ENCODE measurements around the gene SLCO1B3. TPM values are rescaled to one million over a fixed set of nuclear protein-coding genes. Genes with fewer than 3 reads are reported as not detected.

The SLCO1B3 gene
- total RNA-seq, 1 experiment from 2014 or later: not detected

GRCh38 chr12:20792971-20793370, 17.5 kb upstream of the SLCO1B3 start:
- Histone ChIP-seq H4K91ac (ENCODE audit: insufficient read length, low read depth, low read length) (no peak overlapping the region), H3K4ac (ENCODE audit: low read depth, low read length) (no peak overlapping the region), H2BK120ac (ENCODE audit: low read depth, low read length, poor library complexity, severe bottlenecking) (no peak overlapping the region), H2AK5ac (ENCODE audit: insufficient read length, low read length) (no peak overlapping the region), H2AFZ (ENCODE audit: low read length) (no peak overlapping the region), H3K9me3 (ENCODE audit: control insufficient read depth, low read depth, low read length) (no peaks in the 10 kb centered on the region), H3K27me3 (ENCODE audit: insufficient read depth, low read length) (no peaks in the 10 kb centered on the region), H3K4me2 (ENCODE audit: insufficient read depth, insufficient read length, low read length) (no peak overlapping the region), H4K8ac (replicated peaks; ENCODE audit: insufficient read length, low read depth, low read length) (no peak overlapping the region), H4K20me1 (ENCODE audit: control insufficient read depth, insufficient read depth, insufficient read length) (no peaks in the 10 kb centered on the region), H3K56ac (ENCODE audit: insufficient read length, low read depth, low read length) (no peak overlapping the region), H3K14ac (ENCODE audit: insufficient read depth, low read length) (no peak overlapping the region), H2BK12ac (ENCODE audit: insufficient read length, low read depth, low read length) (no peak overlapping the region), H3K27ac (ENCODE audit: insufficient read length, low read depth, low read length) (no peak overlapping the region), H3K23ac (ENCODE audit: insufficient read length, low read depth, low read length) (no peak overlapping the region), H2BK5ac (ENCODE audit: insufficient read length, low read length) (no peak overlapping the region), H3T11ph (ENCODE audit: low read length) (no peak overlapping the region), H3K9ac (ENCODE audit: extremely low read depth, insufficient read length, low read length) (no peak overlapping the region), H3K79me2 (ENCODE audit: insufficient read depth, low read length) (no peaks in the 10 kb centered on the region), H3K23me2 (ENCODE audit: insufficient read length, low read depth, low read length, poor library complexity, severe bottlenecking) (no peaks in the 10 kb centered on the region), H3K4me1 (ENCODE audit: insufficient read depth, low read length) (no peaks in the 10 kb centered on the region), H3K18ac (ENCODE audit: insufficient read length, low read depth, low read length) (no peak overlapping the region), H3K79me1 (ENCODE audit: insufficient read depth, low read depth, low read length, poor library complexity, severe bottlenecking) (no peaks in the 10 kb centered on the region), H2BK20ac (ENCODE audit: low read depth, low read length, poor library complexity, severe bottlenecking) (no peak overlapping the region), H2BK15ac (ENCODE audit: low read depth, low read length) (no peak overlapping the region), H4K5ac (ENCODE audit: insufficient read length, low read depth, low read length) (no peak overlapping the region)
- DNase-seq: no peak
- WGBS (ENCODE audit: extremely low coverage, insufficient read length, low lambda C conversion rate): no CpG with 5 or more reads among the region's 1 CpG
- H3K36me3 Mint-ChIP-seq (ENCODE audit: insufficient read depth in 1 of 3, low read depth in 3 of 3): peaks cover 6 to 31% (median 13%) of the 10 kb centered on the region in 3 experiments; a peak in 6 of 7 replicates
- no peak for TF ChIP-seq CTCF (conservative IDR thresholded peaks at IDR 0.05)
- peak overlapping the region in 2 of 3 experiments; percentile 17 to 41; a peak in 1 of 7 replicates for H3K27ac Mint-ChIP-seq
- peaks cover 7 to 11% of the 10 kb centered on the region in 2 experiments for H3K4me1 Mint-ChIP-seq
- H3K27me3 Mint-ChIP-seq (ENCODE audit: low read depth): no peaks in the 10 kb centered on the region
- H3K4me3 Mint-ChIP-seq: no peak overlapping the region
- peaks cover 18 to 20% of the 10 kb centered on the region in 2 experiments for H3K9me3 Mint-ChIP-seq

Data from H9 (cell line).